ENCODE results near the gene GRK4.

GRK4 gene

GRCh38 chr4:3026540-3026939 is 63.2 kb downstream of the GRK4 start:
- no peaks in the 10 kb centered on the region for H3K36me3 ChIP-seq (replicated peaks in 1 of 2; ENCODE audit: control insufficient read depth in 2 of 2, insufficient read depth in 2 of 2, low read length in 2 of 2)

GRCh38 chr4:3029464-3029863 is 66.1 kb downstream of the GRK4 start:
- peak overlapping the region in 1 of 2 donors; percentile 57 for H3K4me3 ChIP-seq (ENCODE audit: low read length in 2 of 2)
- H2BK15ac ChIP-seq (ENCODE audit: low read length), result no peak overlapping the region
- H4K91ac ChIP-seq (ENCODE audit: low read depth, low read length, poor library complexity), result no peak overlapping the region
- no peak overlapping the region for H3K4me2 ChIP-seq (ENCODE audit: insufficient read depth, low read length, poor library complexity, severe bottlenecking)
- no peaks in the 10 kb centered on the region for H3K27me3 ChIP-seq (ENCODE audit: control insufficient read depth in 3 of 3, insufficient read depth in 3 of 3, low read depth in 1 of 3, low read length in 3 of 3)
- no peak overlapping the region for H4K8ac ChIP-seq (ENCODE audit: low read depth, low read length)
- H3K9ac ChIP-seq (ENCODE audit: low read depth, low read length, poor library complexity), result peak overlapping the region; percentile 24
- no peaks in the 10 kb centered on the region for H3K36me3 ChIP-seq (replicated peaks in 1 of 2; ENCODE audit: control insufficient read depth in 2 of 2, insufficient read depth in 2 of 2, low read length in 2 of 2)
- no CpG with 5 or more reads among the region's 9 CpGs for WGBS, 2 donors (ENCODE audit: extremely low coverage in 2 of 2, insufficient read length in 2 of 2, insufficient replicate concordance in 1 of 2)
- no peak overlapping the region for H2AFZ ChIP-seq (ENCODE audit: low read length)
- H3K14ac ChIP-seq (ENCODE audit: low read length), result peak overlapping the region; percentile 12
- DNase-seq (ENCODE audit: low spot score), result no peak
- H3K79me1 ChIP-seq (ENCODE audit: low read depth, low read length), result no peaks in the 10 kb centered on the region
- no peak overlapping the region for H2AK5ac ChIP-seq (ENCODE audit: low read depth, low read length)
- H3K9me3 ChIP-seq (replicated peaks in 1 of 2; ENCODE audit: control insufficient read depth in 2 of 2, insufficient read depth in 1 of 2, low read depth in 1 of 2, low read length in 2 of 2), result no peaks in the 10 kb centered on the region
- H2BK5ac ChIP-seq (ENCODE audit: low read length), result no peak overlapping the region
- H2BK120ac ChIP-seq (ENCODE audit: low read depth, low read length), result no peak overlapping the region
- no peak overlapping the region for H3K27ac ChIP-seq (replicated peaks; ENCODE audit: low read length)
- H3K4ac ChIP-seq (ENCODE audit: low read length), result no peak overlapping the region
- no peak overlapping the region for H2BK12ac ChIP-seq (ENCODE audit: low read length)
- peak overlapping the region; percentile 1 for H3K18ac ChIP-seq (ENCODE audit: low read length)
- H3K4me1 ChIP-seq (ENCODE audit: control insufficient read depth in 2 of 2, insufficient read depth in 1 of 2, low read depth in 1 of 2, low read length in 2 of 2), result peaks cover 0 to 7% of the 10 kb centered on the region in 2 donors
- no peak overlapping the region for H3K23ac ChIP-seq (ENCODE audit: low read depth, low read length, poor library complexity)

More at GRCh38 chr4:3026540-3026939, 63.2 kb downstream of the GRK4 start:
- Histone ChIP-seq H3K9me3 (replicated peaks in 1 of 2; ENCODE audit: control insufficient read depth in 2 of 2, insufficient read depth in 1 of 2, low read depth in 1 of 2, low read length in 2 of 2) (peaks cover 2 to 7% of the 10 kb centered on the region in 2 donors), H3K27me3 (ENCODE audit: control insufficient read depth in 3 of 3, insufficient read depth in 3 of 3, low read depth in 1 of 3, low read length in 3 of 3) (no peaks in the 10 kb centered on the region), H2AFZ (ENCODE audit: low read length) (no peak overlapping the region), H2BK5ac (ENCODE audit: low read length) (no peak overlapping the region), H3K4me2 (ENCODE audit: insufficient read depth, low read length, poor library complexity, severe bottlenecking) (no peak overlapping the region), H3K23ac (ENCODE audit: low read depth, low read length, poor library complexity) (no peak overlapping the region), H3K4ac (ENCODE audit: low read length) (no peak overlapping the region), H3K4me1 (ENCODE audit: control insufficient read depth in 2 of 2, insufficient read depth in 1 of 2, low read depth in 1 of 2, low read length in 2 of 2) (peaks cover 0 to under 1% of the 10 kb centered on the region in 2 donors), H3K4me3 (ENCODE audit: low read length in 2 of 2) (no peak overlapping the region), H2BK12ac (ENCODE audit: low read length) (no peak overlapping the region), H2AK5ac (ENCODE audit: low read depth, low read length) (no peak overlapping the region), H3K14ac (ENCODE audit: low read length) (no peak overlapping the region), H3K18ac (ENCODE audit: low read length) (no peak overlapping the region), H4K91ac (ENCODE audit: low read depth, low read length, poor library complexity) (no peak overlapping the region), H4K8ac (ENCODE audit: low read depth, low read length) (no peak overlapping the region), H3K79me1 (ENCODE audit: low read depth, low read length) (no peaks in the 10 kb centered on the region), H2BK15ac (ENCODE audit: low read length) (no peak overlapping the region), H3K9ac (ENCODE audit: low read depth, low read length, poor library complexity) (peak overlapping the region; percentile 9), H3K27ac (replicated peaks; ENCODE audit: low read length) (no peak overlapping the region), H2BK120ac (ENCODE audit: low read depth, low read length) (no peak overlapping the region)
- WGBS, 2 donors (ENCODE audit: extremely low coverage in 2 of 2, insufficient read length in 2 of 2, insufficient replicate concordance in 1 of 2), result no CpG with 5 or more reads among the region's 9 CpGs
- no peak for DNase-seq (ENCODE audit: low spot score)

GRCh38 chr4:3030566-3031356 is 67.4 kb downstream of the GRK4 start:
- Histone ChIP-seq H2AFZ (ENCODE audit: low read length) (no peak overlapping the region), H2BK120ac (ENCODE audit: low read depth, low read length) (no peak overlapping the region), H3K9ac (ENCODE audit: low read depth, low read length, poor library complexity) (peak overlapping the region; percentile 56), H3K9me3 (replicated peaks in 1 of 2; ENCODE audit: control insufficient read depth in 2 of 2, insufficient read depth in 1 of 2, low read depth in 1 of 2, low read length in 2 of 2) (no peaks in the 10 kb centered on the region), H2BK15ac (ENCODE audit: low read length) (peak overlapping the region; percentile 88), H3K27me3 (ENCODE audit: control insufficient read depth in 3 of 3, insufficient read depth in 3 of 3, low read depth in 1 of 3, low read length in 3 of 3) (peaks cover 0 to 2% (median 0%) of the 10 kb centered on the region in 3 experiments), H2AK5ac (ENCODE audit: low read depth, low read length) (peak overlapping the region; percentile 36), H3K27ac (replicated peaks; ENCODE audit: low read length) (no peak overlapping the region), H3K4me3 (ENCODE audit: low read length in 2 of 2) (peak overlapping the region in 1 of 2 donors; percentile 20), H3K36me3 (replicated peaks in 1 of 2; ENCODE audit: control insufficient read depth in 2 of 2, insufficient read depth in 2 of 2, low read length in 2 of 2) (no peaks in the 10 kb centered on the region), H3K4me2 (ENCODE audit: insufficient read depth, low read length, poor library complexity, severe bottlenecking) (no peak overlapping the region), H3K4me1 (ENCODE audit: control insufficient read depth in 2 of 2, insufficient read depth in 1 of 2, low read depth in 1 of 2, low read length in 2 of 2) (peaks cover 0 to 7% of the 10 kb centered on the region in 2 donors), H3K18ac (ENCODE audit: low read length) (no peak overlapping the region), H3K23ac (ENCODE audit: low read depth, low read length, poor library complexity) (peak overlapping the region; percentile 80), H4K8ac (ENCODE audit: low read depth, low read length) (no peak overlapping the region), H3K14ac (ENCODE audit: low read length) (no peak overlapping the region), H3K4ac (ENCODE audit: low read length) (no peak overlapping the region), H3K79me1 (ENCODE audit: low read depth, low read length) (no peaks in the 10 kb centered on the region), H2BK12ac (ENCODE audit: low read length) (no peak overlapping the region), H4K91ac (ENCODE audit: low read depth, low read length, poor library complexity) (no peak overlapping the region), H2BK5ac (ENCODE audit: low read length) (peak overlapping the region; percentile 43)
- DNase-seq (ENCODE audit: low spot score), result no peak
- no CpG with 5 or more reads among the region's 18 CpGs for WGBS, 2 donors (ENCODE audit: extremely low coverage in 2 of 2, insufficient read length in 2 of 2, insufficient replicate concordance in 1 of 2)

GRCh38 chr4:3031357-3032082 is 68.1 kb downstream of the GRK4 start:
- no peak overlapping the region for H2AFZ ChIP-seq (ENCODE audit: low read length)
- no peaks in the 10 kb centered on the region for H3K36me3 ChIP-seq (replicated peaks in 1 of 2; ENCODE audit: control insufficient read depth in 2 of 2, insufficient read depth in 2 of 2, low read length in 2 of 2)
- peaks cover 0 to 7% of the 10 kb centered on the region in 2 donors for H3K4me1 ChIP-seq (ENCODE audit: control insufficient read depth in 2 of 2, insufficient read depth in 1 of 2, low read depth in 1 of 2, low read length in 2 of 2)
- H3K4me2 ChIP-seq (ENCODE audit: insufficient read depth, low read length, poor library complexity, severe bottlenecking), result no peak overlapping the region
- no peaks in the 10 kb centered on the region for H3K79me1 ChIP-seq (ENCODE audit: low read depth, low read length)
- H2AK5ac ChIP-seq (ENCODE audit: low read depth, low read length), result no peak overlapping the region
- H2BK15ac ChIP-seq (ENCODE audit: low read length), result peak overlapping the region; percentile 88
- no peak overlapping the region for H3K14ac ChIP-seq (ENCODE audit: low read length)
- peak overlapping the region; percentile 43 for H2BK5ac ChIP-seq (ENCODE audit: low read length)
- no peak for DNase-seq (ENCODE audit: low spot score)
- peak overlapping the region; percentile 29 for H3K18ac ChIP-seq (ENCODE audit: low read length)
- peaks cover 0 to 2% (median 0%) of the 10 kb centered on the region in 3 experiments for H3K27me3 ChIP-seq (ENCODE audit: control insufficient read depth in 3 of 3, insufficient read depth in 3 of 3, low read depth in 1 of 3, low read length in 3 of 3)
- H3K9me3 ChIP-seq (replicated peaks in 1 of 2; ENCODE audit: control insufficient read depth in 2 of 2, insufficient read depth in 1 of 2, low read depth in 1 of 2, low read length in 2 of 2), result no peaks in the 10 kb centered on the region
- peak overlapping the region; percentile 65 for H4K91ac ChIP-seq (ENCODE audit: low read depth, low read length, poor library complexity)
- WGBS, 2 donors (ENCODE audit: extremely low coverage in 2 of 2, insufficient read length in 2 of 2, insufficient replicate concordance in 1 of 2), result no CpG with 5 or more reads among the region's 12 CpGs
- H3K27ac ChIP-seq (replicated peaks; ENCODE audit: low read length), result no peak overlapping the region
- H3K23ac ChIP-seq (ENCODE audit: low read depth, low read length, poor library complexity), result peak overlapping the region; percentile 80
- no peak overlapping the region for H3K4me3 ChIP-seq (ENCODE audit: low read length in 2 of 2)
- H3K9ac ChIP-seq (ENCODE audit: low read depth, low read length, poor library complexity), result no peak overlapping the region
- H3K4ac ChIP-seq (ENCODE audit: low read length), result no peak overlapping the region
- H4K8ac ChIP-seq (ENCODE audit: low read depth, low read length), result no peak overlapping the region
- H2BK12ac ChIP-seq (ENCODE audit: low read length), result no peak overlapping the region
- H2BK120ac ChIP-seq (ENCODE audit: low read depth, low read length), result no peak overlapping the region
